DND-41 (cell line): Measurements from ENCODE around the gene MSRB3.

ENCODE experiments used
- CTCF ChIP-seq: IDR thresholded peaks from 2 replicates; pipeline ENCODE4 v1.5.1; 2012; ENCODE audit warnings: borderline replicate concordance, low read length, moderate library complexity, mild to moderate bottlenecking; ENCODE audit not compliant: poor library complexity, severe bottlenecking; ENCODE audit errors: extremely low read depth
- EZH2 ChIP-seq: IDR thresholded peaks from 3 replicates; pipeline ENCODE4 v1.6.1; 2012; ENCODE audit warnings: borderline replicate concordance, low read depth, mild to moderate bottlenecking, moderate library complexity, low read length, inconsistent platforms; ENCODE audit not compliant: severe bottlenecking

- TF ChIP-seq CTCF (no peak), EZH2 (no peak)
Measured at GRCh38 chr12:65266408-65266807, 12.1 kb upstream of the MSRB3 start.
